Endodermal cell (in vitro differentiated cells): ENCODE results near the gene CST9L. TPM values are rescaled to one million over a fixed set of nuclear protein-coding genes. Genes with fewer than 3 reads are reported as not detected.

Experiments used
- DNase-seq: peaks from one replicate; pipeline ENCODE4 v3.0.0-alpha.2; 2017
- H3K27ac ChIP-seq: 2 replicates; pipeline ENCODE4 v1.5.1; 2013; ENCODE audit warnings: mild to moderate bottlenecking, low read depth, low read length, moderate library complexity
- H3K27me3 ChIP-seq: 2 replicates; pipeline ENCODE4 v1.6.1; 2013; ENCODE audit warnings: mild to moderate bottlenecking, low read length, moderate library complexity; ENCODE audit not compliant: insufficient read depth, control insufficient read depth, poor library complexity, severe bottlenecking
- H3K36me3 ChIP-seq: 2 replicates; pipeline ENCODE4 v1.7.0; 2013; ENCODE audit warnings: mild to moderate bottlenecking, low read length, moderate library complexity; ENCODE audit not compliant: control insufficient read depth, insufficient read depth
- H3K4me1 ChIP-seq: one replicate; pipeline ENCODE4 v1.7.0; 2013; ENCODE audit warnings: low read length; ENCODE audit not compliant: control insufficient read depth, insufficient read depth
- H3K4me3 ChIP-seq: 2 replicates; pipeline ENCODE4 v1.5.1; 2013; ENCODE audit warnings: mild to moderate bottlenecking, low read length, moderate library complexity
- H3K9ac ChIP-seq: 2 replicates; pipeline ENCODE4 v1.6.1; 2013; ENCODE audit warnings: mild to moderate bottlenecking, low read length, moderate library complexity; ENCODE audit not compliant: poor library complexity, severe bottlenecking; ENCODE audit errors: extremely low read depth
- H3K9me3 ChIP-seq: 2 replicates; pipeline ENCODE4 v1.6.1; 2013; ENCODE audit warnings: mild to moderate bottlenecking, low read length, moderate library complexity; ENCODE audit not compliant: control insufficient read depth
- H3K27ac Mint-ChIP-seq: 2 replicates; pipeline ENCODE4 v1.8.0; 2020; ENCODE audit warnings: mixed read lengths
- H3K27me3 Mint-ChIP-seq: 2 replicates; pipeline ENCODE4 v1.8.0; 2021; ENCODE audit warnings: mild to moderate bottlenecking, mixed read lengths; ENCODE audit not compliant: insufficient read depth
- H3K36me3 Mint-ChIP-seq: 2 replicates; pipeline ENCODE4 v1.8.0; 2020; ENCODE audit warnings: low read depth, mixed read lengths
- H3K4me1 Mint-ChIP-seq: 2 replicates; pipeline ENCODE4 v1.8.0; 2020; ENCODE audit warnings: mixed read lengths
- H3K4me3 Mint-ChIP-seq: 2 replicates; pipeline ENCODE4 v1.8.0; 2020; ENCODE audit warnings: mild to moderate bottlenecking, moderate library complexity, mixed read lengths
- H3K9me3 Mint-ChIP-seq: 2 replicates; pipeline ENCODE4 v1.8.0; 2020; ENCODE audit warnings: mild to moderate bottlenecking, mixed read lengths
- CTCF ChIP-seq: fragments of 200-600 bp; sonication (generic); conservative IDR thresholded peaks from 2 replicates; pipeline ENCODE4 v1.5.0; 2021; ENCODE audit warnings: antibody characterized with exemption, mild to moderate bottlenecking
- WGBS, 2 experiments: methylation state at CpG; one replicate each; pipeline versions ENCODE4 v1.1.5 to v1.1.7; 2013; ENCODE audit warnings: missing lambda C conversion rate in 2 of 2, mixed read lengths in 1 of 2; ENCODE audit not compliant: insufficient coverage in 1 of 2, insufficient read length in 1 of 2; 5-methylcytosine and 5-hydroxymethylcytosine counted together
- total RNA-seq, 2 donors: library from RNA; stranded (reverse); fragmentation: NEBNext Ultra II Directional in 1 of 2; extraction: Animal tissue kit (Norgen Biotek cat#: 25700) in 1 of 2; gene quantifications; 2 replicates in 1 of 2; 3 replicates in 1 of 2; pipeline ENCODE4 v1.2.1, GENCODE V29; 2021

Gene CST9L
- total RNA-seq, 2 donors from 2014 or later, result not detected

GRCh38 chr20:23612396-23612795 lies 44.1 kb upstream of the CST9L start:
- H3K4me3 ChIP-seq, result no peak overlapping the region
- Mint-ChIP-seq H3K4me1 (peaks cover 3% of the 10 kb centered on the region), H3K9me3 (no peaks in the 10 kb centered on the region), H3K27ac (no peak overlapping the region), H3K27me3 (peaks cover 2% of the 10 kb centered on the region), H3K36me3 (no peaks in the 10 kb centered on the region), H3K4me3 (no peak overlapping the region)
- WGBS, 2 experiments, result 89 to 100% methylated on average over 2 of the region's 2 CpGs
- no peaks in the 10 kb centered on the region for H3K36me3 ChIP-seq
- no peaks in the 10 kb centered on the region for H3K9me3 ChIP-seq
- no peak for TF ChIP-seq CTCF
- no peaks in the 10 kb centered on the region for H3K27me3 ChIP-seq
- no peak overlapping the region for H3K9ac ChIP-seq
- no peaks in the 10 kb centered on the region for H3K4me1 ChIP-seq
- H3K27ac ChIP-seq, result no peak overlapping the region
- DNase-seq, result no peak

GRCh38 chr20:23609486-23610109 lies 41.3 kb upstream of the CST9L start:
- no peaks in the 10 kb centered on the region for H3K9me3 Mint-ChIP-seq
- Histone ChIP-seq H3K4me1 (no peaks in the 10 kb centered on the region), H3K36me3 (no peaks in the 10 kb centered on the region), H3K4me3 (no peak overlapping the region), H3K9ac (no peak overlapping the region), H3K27ac (no peak overlapping the region), H3K27me3 (no peaks in the 10 kb centered on the region), H3K9me3 (no peaks in the 10 kb centered on the region)
- no peak overlapping the region for H3K27ac Mint-ChIP-seq
- DNase-seq, result no peak
- H3K4me1 Mint-ChIP-seq, result peaks cover 3% of the 10 kb centered on the region
- WGBS, 2 experiments, result 90% methylated on average over 2 to 5 of the region's 5 CpGs
- H3K4me3 Mint-ChIP-seq, result no peak overlapping the region
- no peaks in the 10 kb centered on the region for H3K36me3 Mint-ChIP-seq
- no peak for TF ChIP-seq CTCF
- H3K27me3 Mint-ChIP-seq, result peaks cover 2% of the 10 kb centered on the region

GRCh38 chr20:23608251-23608846 lies 40.1 kb upstream of the CST9L start:
- Histone ChIP-seq H3K9ac (no peak overlapping the region), H3K27me3 (no peaks in the 10 kb centered on the region), H3K4me3 (no peak overlapping the region), H3K9me3 (no peaks in the 10 kb centered on the region), H3K27ac (no peak overlapping the region), H3K4me1 (no peaks in the 10 kb centered on the region), H3K36me3 (no peaks in the 10 kb centered on the region)
- H3K27ac Mint-ChIP-seq, result no peak overlapping the region
- TF ChIP-seq CTCF, result no peak
- H3K27me3 Mint-ChIP-seq, result peaks cover 3% of the 10 kb centered on the region
- no peak overlapping the region for H3K4me3 Mint-ChIP-seq
- WGBS, 2 experiments, result 73 to 81% methylated on average over 14 to 18 of the region's 18 CpGs
- H3K4me1 Mint-ChIP-seq, result peaks cover 3% of the 10 kb centered on the region
- H3K36me3 Mint-ChIP-seq, result no peaks in the 10 kb centered on the region
- no peak for DNase-seq
- no peaks in the 10 kb centered on the region for H3K9me3 Mint-ChIP-seq
